ENCODE data around the gene CCDC195. TPM values are rescaled to one million over a fixed set of nuclear protein-coding genes. Genes with fewer than 3 reads are reported as not detected.

The CCDC195 gene
- total RNA-seq, 1 donor from 2014 or later = not detected

DNA sequence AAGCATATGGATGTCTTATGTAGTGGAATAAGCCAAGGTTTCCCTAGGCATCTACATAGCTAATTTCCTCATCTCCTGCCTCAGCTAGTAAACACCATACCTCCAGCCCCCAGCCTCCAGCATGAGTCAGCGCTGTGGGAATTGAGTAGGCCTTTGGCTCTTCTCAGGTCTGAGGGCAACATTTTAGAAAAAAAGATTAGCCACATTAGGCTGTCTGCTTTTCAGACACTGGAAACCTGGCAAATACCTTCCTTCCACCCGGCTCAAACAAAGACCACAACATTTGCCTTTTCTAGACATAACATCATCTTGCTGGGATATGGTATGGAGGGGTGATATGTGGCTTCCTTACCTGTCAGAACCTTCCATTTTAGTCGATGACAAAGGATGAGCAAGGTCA, 6.1 kb upstream of the CCDC195 start:
- TF ChIP-seq, protein P1, sequence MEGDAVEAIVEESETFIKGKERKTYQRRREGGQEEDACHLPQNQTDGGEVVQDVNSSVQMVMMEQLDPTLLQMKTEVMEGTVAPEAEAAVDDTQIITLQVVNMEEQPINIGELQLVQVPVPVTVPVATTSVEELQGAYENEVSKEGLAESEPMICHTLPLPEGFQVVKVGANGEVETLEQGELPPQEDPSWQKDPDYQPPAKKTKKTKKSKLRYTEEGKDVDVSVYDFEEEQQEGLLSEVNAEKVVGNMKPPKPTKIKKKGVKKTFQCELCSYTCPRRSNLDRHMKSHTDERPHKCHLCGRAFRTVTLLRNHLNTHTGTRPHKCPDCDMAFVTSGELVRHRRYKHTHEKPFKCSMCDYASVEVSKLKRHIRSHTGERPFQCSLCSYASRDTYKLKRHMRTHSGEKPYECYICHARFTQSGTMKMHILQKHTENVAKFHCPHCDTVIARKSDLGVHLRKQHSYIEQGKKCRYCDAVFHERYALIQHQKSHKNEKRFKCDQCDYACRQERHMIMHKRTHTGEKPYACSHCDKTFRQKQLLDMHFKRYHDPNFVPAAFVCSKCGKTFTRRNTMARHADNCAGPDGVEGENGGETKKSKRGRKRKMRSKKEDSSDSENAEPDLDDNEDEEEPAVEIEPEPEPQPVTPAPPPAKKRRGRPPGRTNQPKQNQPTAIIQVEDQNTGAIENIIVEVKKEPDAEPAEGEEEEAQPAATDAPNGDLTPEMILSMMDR (IDR thresholded peaks at IDR 0.05) = no peak
- Mint-ChIP-seq H3K36me3 (ENCODE audit: low read depth) (no peaks in the 10 kb centered on the region), H3K9me3 (ENCODE audit: low read depth) (peaks cover 10% of the 10 kb centered on the region), H3K4me3 (ENCODE audit: unreplicated experiment) (no peak overlapping the region), H3K27ac (ENCODE audit: unreplicated experiment) (no peak overlapping the region), H3K4me1 (ENCODE audit: low read depth) (no peaks in the 10 kb centered on the region), H3K27me3 (ENCODE audit: low read depth) (no peaks in the 10 kb centered on the region)
- no peak for DNase-seq (ENCODE audit: low spot score)

- DNase-seq (ENCODE audit: low spot score) = no peak
- H3K9me3 Mint-ChIP-seq (ENCODE audit: low read depth) = no peaks in the 10 kb centered on the region
- no peaks in the 10 kb centered on the region for H3K36me3 Mint-ChIP-seq (ENCODE audit: low read depth)
These were observed 756 bp upstream of the CCDC195 start for GRCh38 chr2:224716921-224717320.

DNA sequence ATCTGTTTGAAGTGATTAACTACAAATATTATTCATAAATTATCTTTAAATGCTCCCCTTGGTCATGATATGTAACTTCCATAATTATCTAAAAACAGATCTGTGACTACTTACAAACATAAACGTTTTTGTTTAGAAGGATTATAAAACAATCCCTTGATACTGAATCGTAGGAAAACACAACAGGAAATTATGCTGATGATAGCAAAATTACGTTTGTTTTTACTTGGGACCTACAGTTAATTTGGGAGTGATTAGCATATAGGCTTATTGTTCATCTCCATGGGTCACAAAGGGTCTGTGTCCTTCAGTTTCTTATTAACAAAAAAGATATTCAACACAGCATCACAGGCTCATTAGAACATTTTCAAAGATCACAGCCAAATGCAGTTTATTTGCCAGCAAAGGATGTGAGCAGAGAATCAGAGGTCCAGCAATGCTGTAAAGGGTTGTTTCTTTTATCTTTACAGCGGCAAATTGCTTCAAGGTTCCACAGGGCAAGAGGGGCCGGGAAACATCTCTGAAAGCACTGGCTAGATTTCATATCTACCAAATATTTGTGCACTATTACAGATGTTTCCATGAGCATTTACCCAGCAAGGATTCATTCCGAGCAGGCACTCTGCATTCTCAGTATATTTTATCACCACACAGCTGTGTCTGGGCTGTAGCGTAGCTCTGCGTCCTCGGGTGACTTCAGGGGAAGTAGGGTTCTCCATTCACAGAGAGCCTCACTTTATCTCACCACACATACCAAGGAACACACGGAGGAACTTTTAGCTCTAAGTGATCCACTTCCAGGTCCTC, 4.1 kb downstream of the CCDC195 start:
- H3K27me3 Mint-ChIP-seq (ENCODE audit: low read depth) = peaks cover 2% of the 10 kb centered on the region
- no peak for DNase-seq (ENCODE audit: low spot score)
- H3K4me1 Mint-ChIP-seq (ENCODE audit: low read depth) = no peaks in the 10 kb centered on the region
- H3K9me3 Mint-ChIP-seq (ENCODE audit: low read depth) = no peaks in the 10 kb centered on the region
- H3K27ac Mint-ChIP-seq (ENCODE audit: unreplicated experiment) = no peak overlapping the region
- H3K4me3 Mint-ChIP-seq (ENCODE audit: unreplicated experiment) = no peak overlapping the region
- TF ChIP-seq, protein P1 (IDR thresholded peaks at IDR 0.05) = no peak
- no peaks in the 10 kb centered on the region for H3K36me3 Mint-ChIP-seq (ENCODE audit: low read depth)

More at GRCh38 chr2:224716921-224717320, 756 bp upstream of the CCDC195 start:
- H3K4me3 Mint-ChIP-seq (ENCODE audit: unreplicated experiment) = no peak overlapping the region
- no peaks in the 10 kb centered on the region for H3K4me1 Mint-ChIP-seq (ENCODE audit: low read depth)
- TF ChIP-seq, protein P1 (IDR thresholded peaks at IDR 0.05) = no peak
- no peak overlapping the region for H3K27ac Mint-ChIP-seq (ENCODE audit: unreplicated experiment)
- H3K27me3 Mint-ChIP-seq (ENCODE audit: low read depth) = no peaks in the 10 kb centered on the region

DNA sequence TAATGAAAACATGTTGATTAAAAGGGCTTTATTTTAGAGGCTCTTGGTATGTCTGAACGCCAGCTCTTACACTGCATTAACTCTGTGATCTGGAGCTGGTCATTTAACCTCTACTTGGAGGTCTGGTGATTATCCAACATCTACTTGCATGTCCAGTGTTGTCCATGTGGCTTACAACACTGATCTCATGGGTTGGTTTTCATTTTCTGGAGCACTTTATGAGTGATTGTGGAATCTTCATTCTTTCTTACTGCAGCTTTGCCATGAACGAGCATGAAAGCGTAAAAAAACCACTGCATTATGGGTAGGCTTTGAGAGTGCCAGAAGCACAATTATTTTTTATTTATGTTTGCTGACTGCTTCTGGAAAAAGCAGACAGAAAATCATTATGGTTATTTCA, 4.8 kb downstream of the CCDC195 start:
- no peak for DNase-seq (ENCODE audit: low spot score)
- no peaks in the 10 kb centered on the region for H3K36me3 Mint-ChIP-seq (ENCODE audit: low read depth)
- no peak overlapping the region for H3K4me3 Mint-ChIP-seq (ENCODE audit: unreplicated experiment)
- H3K27ac Mint-ChIP-seq (ENCODE audit: unreplicated experiment) = no peak overlapping the region
- H3K4me1 Mint-ChIP-seq (ENCODE audit: low read depth) = no peaks in the 10 kb centered on the region
- TF ChIP-seq, protein P1 (IDR thresholded peaks at IDR 0.05) = no peak
- H3K27me3 Mint-ChIP-seq (ENCODE audit: low read depth) = peaks cover 2% of the 10 kb centered on the region
- H3K9me3 Mint-ChIP-seq (ENCODE audit: low read depth) = no peaks in the 10 kb centered on the region

- H3K9me3 Mint-ChIP-seq (ENCODE audit: low read depth) = no peaks in the 10 kb centered on the region
- H3K4me1 Mint-ChIP-seq (ENCODE audit: low read depth) = no peaks in the 10 kb centered on the region
- no peak overlapping the region for H3K4me3 Mint-ChIP-seq (ENCODE audit: unreplicated experiment)
- peaks cover 2% of the 10 kb centered on the region for H3K27me3 Mint-ChIP-seq (ENCODE audit: low read depth)
- H3K27ac Mint-ChIP-seq (ENCODE audit: unreplicated experiment) = no peak overlapping the region
- DNase-seq (ENCODE audit: low spot score) = no peak
- TF ChIP-seq, protein P1 (IDR thresholded peaks at IDR 0.05) = no peak
- H3K36me3 Mint-ChIP-seq (ENCODE audit: low read depth) = no peaks in the 10 kb centered on the region
These were observed 6.9 kb downstream of the CCDC195 start for GRCh38 chr2:224709301-224709700.
